Left lung (tissue), 10 donors: Measurements from ENCODE around the gene DNAJB1. TPM values are rescaled to one million over a fixed set of nuclear protein-coding genes. Genes with fewer than 3 reads are reported as not detected.

ENCODE experiments used
- ATAC-seq: fragments of 200-7000 bp; cut with Tn5 transposase; one replicate; pipeline ENCODE4 v1.9.1; 2020; ENCODE audit warnings: moderate library complexity
- DNase-seq, 4 donors: peaks; one replicate each; pipeline ENCODE4 v3.0.0-alpha.2; 2013 to 2020
- H3K27ac ChIP-seq, 2 donors: fragments of 200-600 bp; sonication (generic) in 1 of 2; one replicate each; pipeline versions ENCODE4 v1.5.0 to v1.8.0; 2020 to 2021
- H3K27me3 ChIP-seq, 2 donors: fragments of 200-600 bp; sonication (generic) in 1 of 2; one replicate each; pipeline versions ENCODE4 v1.5.0 to v1.8.0; 2020 to 2021
- H3K36me3 ChIP-seq, 2 donors: fragments of 200-600 bp; sonication (generic) in 1 of 2; one replicate each; pipeline versions ENCODE4 v1.5.0 to v1.8.0; 2020 to 2021
- H3K4me1 ChIP-seq, 2 donors: fragments of 200-600 bp; one replicate each; pipeline ENCODE4 v1.8.0; 2021
- H3K4me3 ChIP-seq, 2 donors: fragments of 200-600 bp; sonication (generic) in 1 of 2; one replicate each; pipeline versions ENCODE4 v1.5.0 to v1.8.0; 2020 to 2021; ENCODE audit warnings: mild to moderate bottlenecking in 1 of 2
- H3K9me3 ChIP-seq, 2 donors: fragments of 200-600 bp; sonication (generic) in 1 of 2; one replicate each; pipeline versions ENCODE4 v1.5.0 to v1.8.0; 2020 to 2021
- CTCF ChIP-seq, 2 donors: fragments of 200-600 bp; sonication (generic) in 1 of 2; IDR thresholded peaks; one replicate each; pipeline versions ENCODE4 v1.5.0 to v1.8.0; 2021; ENCODE audit warnings: antibody characterized with exemption in 2 of 2
- intact Hi-C, 2 donors: fragments of 100-400 bp; cut with DNase I; formaldehyde crosslinking; loops; one replicate each; pipeline versions ENCODE4 v1.11.2 to v1.14.2; 2022
- polyA plus RNA-seq, 6 donors: library from polyadenylated mRNA; unstranded; fragments of 120-200 nt; gene quantifications; one replicate each; pipeline ENCODE4 v1.2.1, GENCODE V29; 2013; ENCODE audit not compliant: insufficient read length in 6 of 6
- total RNA-seq, 2 donors: library from RNA; stranded (reverse); fragmentation: NEBNext Ultra II Directional; extraction: Animal tissue kit (Norgen Biotek cat#: 25700); gene quantifications; one replicate each; pipeline ENCODE4 v1.2.1, GENCODE V29; 2021
- donor health status: DM: no; HTN: yes; CAD: no.
- donor health status: DM: no; HTN: no; CAD: no.

The DNAJB1 gene
- total and polyA plus RNA-seq, 8 donors, result 70.8 to 110 (median 91.5) TPM

DNA sequence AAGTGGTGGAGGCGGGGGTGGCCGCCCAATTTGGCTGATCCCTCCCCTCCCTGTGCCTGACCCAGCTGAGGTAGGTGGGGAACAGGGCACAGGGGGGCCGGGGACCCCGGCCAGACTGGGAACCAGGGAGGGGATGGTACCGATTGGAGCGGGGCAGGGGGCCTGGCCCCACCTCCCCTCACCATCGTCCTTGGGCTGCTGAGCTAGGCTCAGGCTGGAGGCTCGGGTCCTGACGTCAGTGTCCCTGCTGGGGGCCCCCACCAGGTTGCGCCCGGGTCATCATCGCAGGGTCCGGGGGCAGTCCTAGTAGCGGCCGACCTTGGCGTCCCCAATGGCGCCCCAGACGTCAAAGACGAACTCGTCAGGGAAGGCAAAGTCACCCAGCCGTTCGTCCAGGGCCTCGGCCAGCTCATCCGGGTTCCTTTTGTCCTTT is 40.1 kb downstream of the DNAJB1 start:
- H3K27me3 ChIP-seq, result peaks cover under 1 to 28% of the 10 kb centered on the region in 2 donors
- no peak overlapping the region for H3K4me3 ChIP-seq
- H3K27ac ChIP-seq, result peak overlapping the region in 1 of 2 donors; percentile 26
- no peak for TF ChIP-seq CTCF (IDR thresholded peaks at IDR 0.05)
- no peak for ATAC-seq
- DNase-seq, result no peak
- intact Hi-C loops, result no loop called here
- peaks cover 26 to 49% of the 10 kb centered on the region in 2 donors for H3K4me1 ChIP-seq
- H3K9me3 ChIP-seq, result no peaks in the 10 kb centered on the region
- H3K36me3 ChIP-seq, result peaks cover 0 to 49% of the 10 kb centered on the region in 2 donors

- intact Hi-C loops, result no loop called here
- H3K27ac ChIP-seq, result peak overlapping the region in 1 of 2 donors; percentile 26
- DNase-seq, result peak in 3 of 4 donors; percentile 68 to 95 (median 93)
These were observed 40.6 kb downstream of the DNAJB1 start for GRCh38 chr19:14477418-14478112.

GRCh38 chr19:14476673-14477401 is 41.4 kb downstream of the DNAJB1 start:
- H3K27ac ChIP-seq, result peak overlapping the region in 1 of 2 donors; percentile 26
- ATAC-seq (peak; percentile 18), DNase-seq (peak in 3 of 4 donors; percentile 71 to 92 (median 86))
- H3K36me3 ChIP-seq, result peaks cover 0 to 36% of the 10 kb centered on the region in 2 donors
- peaks cover 34 to 60% of the 10 kb centered on the region in 2 donors for H3K4me1 ChIP-seq
- intact Hi-C loops, result no loop called here
- H3K27me3 ChIP-seq, result peaks cover 3 to 39% of the 10 kb centered on the region in 2 donors
- TF ChIP-seq CTCF (IDR thresholded peaks at IDR 0.05), result no peak
- H3K4me3 ChIP-seq, result no peak overlapping the region
- no peaks in the 10 kb centered on the region for H3K9me3 ChIP-seq

More at GRCh38 chr19:14477418-14478112, 40.6 kb downstream of the DNAJB1 start:
- Histone ChIP-seq H3K27me3 (peaks cover 3 to 34% of the 10 kb centered on the region in 2 donors), H3K4me1 (peaks cover 28 to 53% of the 10 kb centered on the region in 2 donors), H3K4me3 (no peak overlapping the region), H3K36me3 (peaks cover 0 to 44% of the 10 kb centered on the region in 2 donors), H3K9me3 (no peaks in the 10 kb centered on the region)
- no peak for TF ChIP-seq CTCF (IDR thresholded peaks at IDR 0.05)
- peak; percentile 9 for ATAC-seq

DNA sequence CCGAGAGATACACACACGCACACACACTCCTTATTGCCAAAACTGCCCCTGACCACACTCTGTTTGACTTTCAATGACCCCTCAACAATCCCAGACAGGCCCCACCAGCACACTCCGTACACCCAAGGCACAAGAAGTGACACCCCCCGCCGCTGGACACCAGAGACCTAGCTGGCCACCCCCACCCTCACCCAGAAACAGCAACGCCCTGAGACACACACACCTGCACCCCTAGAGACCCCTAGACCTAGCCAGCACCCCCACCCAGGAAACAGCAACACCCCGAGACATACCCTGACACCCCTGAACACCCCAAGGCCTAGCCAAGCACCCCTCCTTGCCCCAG is 41.9 kb downstream of the DNAJB1 start:
- Histone ChIP-seq H3K4me1 (peaks cover 34 to 62% of the 10 kb centered on the region in 2 donors), H3K9me3 (no peaks in the 10 kb centered on the region), H3K4me3 (no peak overlapping the region), H3K27me3 (peaks cover 3 to 39% of the 10 kb centered on the region in 2 donors), H3K36me3 (peaks cover 0 to 38% of the 10 kb centered on the region in 2 donors), H3K27ac (no peak overlapping the region)
- intact Hi-C loops, result no loop called here
- ATAC-seq (no peak), DNase-seq (no peak)
- TF ChIP-seq CTCF (IDR thresholded peaks at IDR 0.05), result no peak
